A204.1 (cell line): ENCODE data around the gene DLX5.
A peak's percentile ranks its signal among the peaks of the same experiment; 100 is the strongest.
"Not testable (repeated sequence)": the region's sequence is repeated elsewhere in the genome, so short reads cannot be mapped to it uniquely, and the experiment has no call there.

Source experiments
- FAIRE-seq: peaks from 2 replicates; lab custom pipeline; 2012; peaks lifted over from hg19 to GRCh38; lab: Jason Lieb, UNC

The DLX5 gene

GRCh38 chr7:97024209-97025129, at the start of gene DLX5:
DLX5 (minus strand) TSS chr7:97024831; CDS start chr7:97024623, 208 bp downstream.
- FAIRE-seq, result no peak

GRCh38 chr7:97072025-97072424, 47.4 kb upstream of the DLX5 start:
- FAIRE-seq, result not testable (repeated sequence)

- FAIRE-seq, result peak; percentile 95
These were observed 40.4 kb upstream of the DLX5 start for GRCh38 chr7:97064972-97065587.

- no peak for FAIRE-seq
These were observed 39.4 kb upstream of the DLX5 start for GRCh38 chr7:97064020-97064419.

- no peak for FAIRE-seq
These were observed 18.6 kb upstream of the DLX5 start for GRCh38 chr7:97043281-97043680.

- no peak for FAIRE-seq
These were observed 14.9 kb upstream of the DLX5 start for GRCh38 chr7:97039374-97040065.

- FAIRE-seq, result not testable (repeated sequence)
These were observed 9.7 kb upstream of the DLX5 start for GRCh38 chr7:97034213-97034852.

- peak; percentile 86 for FAIRE-seq
These were observed 3.0 kb upstream of the DLX5 start for GRCh38 chr7:97027427-97028234.

GRCh38 chr7:97026715-97027426, 2.2 kb upstream of the DLX5 start:
- FAIRE-seq, result no peak

GRCh38 chr7:97025983-97026714, 1.5 kb upstream of the DLX5 start:
- FAIRE-seq, result no peak

- FAIRE-seq, result no peak
These were observed 484 bp upstream of the DLX5 start for GRCh38 chr7:97025130-97025499.

- no peak for FAIRE-seq
These were observed 1.9 kb downstream of the DLX5 start for GRCh38 chr7:97022491-97023306.

- no peak for FAIRE-seq
These were observed 2.7 kb downstream of the DLX5 start for GRCh38 chr7:97021747-97022490.

GRCh38 chr7:97020996-97021746, 3.5 kb downstream of the DLX5 start:
- FAIRE-seq, result no peak

GRCh38 chr7:97020601-97020995, 4.0 kb downstream of the DLX5 start:
- no peak for FAIRE-seq

GRCh38 chr7:97019710-97020225, 4.9 kb downstream of the DLX5 start:
- FAIRE-seq, result no peak

- FAIRE-seq, result no peak
These were observed 5.7 kb downstream of the DLX5 start for GRCh38 chr7:97018791-97019531.
